ENCODE data around the gene VTN. TPM values are rescaled to one million over a fixed set of nuclear protein-coding genes. Genes with fewer than 3 reads are reported as not detected.

Gene VTN
- total RNA-seq, 1 donor from 2014 or later: 0.50 TPM

GRCh38 chr17:28402844-28403243 lies 32.7 kb upstream of the VTN start:
- no peaks in the 10 kb centered on the region for H3K36me3 Mint-ChIP-seq (ENCODE audit: low read depth)
- H3K4me1 Mint-ChIP-seq (ENCODE audit: low read depth): peaks cover 5% of the 10 kb centered on the region
- DNase-seq (ENCODE audit: low spot score): no peak
- H3K27me3 Mint-ChIP-seq (ENCODE audit: low read depth): peaks cover 4% of the 10 kb centered on the region
- H3K9me3 Mint-ChIP-seq: no peaks in the 10 kb centered on the region
- no peak overlapping the region for H3K4me3 Mint-ChIP-seq (ENCODE audit: low read depth)
- intact Hi-C loops (cut with micrococcal nuclease): no loop called here
- H3K27ac Mint-ChIP-seq: no peak overlapping the region

- peaks cover 5% of the 10 kb centered on the region for H3K4me1 Mint-ChIP-seq (ENCODE audit: low read depth)
- H3K27me3 Mint-ChIP-seq (ENCODE audit: low read depth): peaks cover 4% of the 10 kb centered on the region
- peaks cover 3% of the 10 kb centered on the region for H3K36me3 Mint-ChIP-seq (ENCODE audit: low read depth)
- no peak overlapping the region for H3K27ac Mint-ChIP-seq
- no peaks in the 10 kb centered on the region for H3K9me3 Mint-ChIP-seq
- no peak overlapping the region for H3K4me3 Mint-ChIP-seq (ENCODE audit: low read depth)
- intact Hi-C loops (cut with micrococcal nuclease): no loop called here
- no peak for DNase-seq (ENCODE audit: low spot score)
Observed at GRCh38 chr17:28402224-28402630, 32.1 kb upstream of the VTN start.

GRCh38 chr17:28399808-28400207 lies 29.7 kb upstream of the VTN start:
- peaks cover 1% of the 10 kb centered on the region for H3K4me1 Mint-ChIP-seq (ENCODE audit: low read depth)
- no peak overlapping the region for H3K4me3 Mint-ChIP-seq (ENCODE audit: low read depth)
- no peaks in the 10 kb centered on the region for H3K27me3 Mint-ChIP-seq (ENCODE audit: low read depth)
- no peak overlapping the region for H3K27ac Mint-ChIP-seq
- DNase-seq (ENCODE audit: low spot score): no peak
- H3K9me3 Mint-ChIP-seq: no peaks in the 10 kb centered on the region
- intact Hi-C loops (cut with micrococcal nuclease): no loop called here
- peaks cover 12% of the 10 kb centered on the region for H3K36me3 Mint-ChIP-seq (ENCODE audit: low read depth)

- Mint-ChIP-seq H3K27me3 (ENCODE audit: low read depth) (no peaks in the 10 kb centered on the region), H3K36me3 (ENCODE audit: low read depth) (peaks cover 19% of the 10 kb centered on the region), H3K27ac (no peak overlapping the region), H3K4me3 (ENCODE audit: low read depth) (no peak overlapping the region), H3K9me3 (no peaks in the 10 kb centered on the region), H3K4me1 (ENCODE audit: low read depth) (no peaks in the 10 kb centered on the region)
- intact Hi-C loops (cut with micrococcal nuclease): no loop called here
- no peak for DNase-seq (ENCODE audit: low spot score)
Observed at GRCh38 chr17:28398280-28398981, 28.3 kb upstream of the VTN start.

GRCh38 chr17:28397687-28398279 lies 27.7 kb upstream of the VTN start:
- intact Hi-C loops (cut with micrococcal nuclease): no loop called here
- H3K27ac Mint-ChIP-seq: no peak overlapping the region
- H3K4me3 Mint-ChIP-seq (ENCODE audit: low read depth): no peak overlapping the region
- H3K27me3 Mint-ChIP-seq (ENCODE audit: low read depth): no peaks in the 10 kb centered on the region
- no peaks in the 10 kb centered on the region for H3K4me1 Mint-ChIP-seq (ENCODE audit: low read depth)
- no peaks in the 10 kb centered on the region for H3K9me3 Mint-ChIP-seq
- peaks cover 19% of the 10 kb centered on the region for H3K36me3 Mint-ChIP-seq (ENCODE audit: low read depth)
- DNase-seq (ENCODE audit: low spot score): no peak

GRCh38 chr17:28397275-28397674 lies 27.2 kb upstream of the VTN start:
- no peaks in the 10 kb centered on the region for H3K9me3 Mint-ChIP-seq
- H3K27me3 Mint-ChIP-seq (ENCODE audit: low read depth): no peaks in the 10 kb centered on the region
- no peak overlapping the region for H3K27ac Mint-ChIP-seq
- no peaks in the 10 kb centered on the region for H3K4me1 Mint-ChIP-seq (ENCODE audit: low read depth)
- no peak overlapping the region for H3K4me3 Mint-ChIP-seq (ENCODE audit: low read depth)
- intact Hi-C loops (cut with micrococcal nuclease): no loop called here
- peaks cover 22% of the 10 kb centered on the region for H3K36me3 Mint-ChIP-seq (ENCODE audit: low read depth)
- no peak for DNase-seq (ENCODE audit: low spot score)

- no peak overlapping the region for H3K27ac Mint-ChIP-seq
- intact Hi-C loops (cut with micrococcal nuclease): no loop called here
Observed at GRCh38 chr17:28396635-28397239, 26.6 kb upstream of the VTN start.

GRCh38 chr17:28395968-28396367 lies 25.9 kb upstream of the VTN start:
- no peak for DNase-seq (ENCODE audit: low spot score)
- no peaks in the 10 kb centered on the region for H3K9me3 Mint-ChIP-seq
- intact Hi-C loops (cut with micrococcal nuclease): no loop called here
- H3K27ac Mint-ChIP-seq: no peak overlapping the region
- H3K27me3 Mint-ChIP-seq (ENCODE audit: low read depth): no peaks in the 10 kb centered on the region
- peaks cover 29% of the 10 kb centered on the region for H3K36me3 Mint-ChIP-seq (ENCODE audit: low read depth)
- no peaks in the 10 kb centered on the region for H3K4me1 Mint-ChIP-seq (ENCODE audit: low read depth)
- H3K4me3 Mint-ChIP-seq (ENCODE audit: low read depth): no peak overlapping the region

More at GRCh38 chr17:28396635-28397239, 26.6 kb upstream of the VTN start:
- no peaks in the 10 kb centered on the region for H3K27me3 Mint-ChIP-seq (ENCODE audit: low read depth)
- H3K9me3 Mint-ChIP-seq: no peaks in the 10 kb centered on the region
- H3K4me1 Mint-ChIP-seq (ENCODE audit: low read depth): no peaks in the 10 kb centered on the region
- DNase-seq (ENCODE audit: low spot score): no peak
- H3K36me3 Mint-ChIP-seq (ENCODE audit: low read depth): peaks cover 23% of the 10 kb centered on the region
- no peak overlapping the region for H3K4me3 Mint-ChIP-seq (ENCODE audit: low read depth)

- DNase-seq (ENCODE audit: low spot score): no peak
- intact Hi-C loops (cut with micrococcal nuclease): no loop called here
- no peak overlapping the region for H3K4me3 Mint-ChIP-seq (ENCODE audit: low read depth)
- peaks cover 35% of the 10 kb centered on the region for H3K36me3 Mint-ChIP-seq (ENCODE audit: low read depth)
- no peaks in the 10 kb centered on the region for H3K9me3 Mint-ChIP-seq
- no peaks in the 10 kb centered on the region for H3K4me1 Mint-ChIP-seq (ENCODE audit: low read depth)
- no peak overlapping the region for H3K27ac Mint-ChIP-seq
- no peaks in the 10 kb centered on the region for H3K27me3 Mint-ChIP-seq (ENCODE audit: low read depth)
Observed at GRCh38 chr17:28395426-28395825, 25.3 kb upstream of the VTN start.

- no peak for DNase-seq (ENCODE audit: low spot score)
- H3K27me3 Mint-ChIP-seq (ENCODE audit: low read depth): no peaks in the 10 kb centered on the region
- no peaks in the 10 kb centered on the region for H3K9me3 Mint-ChIP-seq
- no peaks in the 10 kb centered on the region for H3K4me1 Mint-ChIP-seq (ENCODE audit: low read depth)
- intact Hi-C loops (cut with micrococcal nuclease): no loop called here
- H3K4me3 Mint-ChIP-seq (ENCODE audit: low read depth): no peak overlapping the region
- H3K36me3 Mint-ChIP-seq (ENCODE audit: low read depth): peaks cover 44% of the 10 kb centered on the region
- no peak overlapping the region for H3K27ac Mint-ChIP-seq
Observed at GRCh38 chr17:28394337-28395116, 24.4 kb upstream of the VTN start.

GRCh38 chr17:28392491-28392890 lies 22.4 kb upstream of the VTN start:
- Mint-ChIP-seq H3K27ac (no peak overlapping the region), H3K27me3 (ENCODE audit: low read depth) (no peaks in the 10 kb centered on the region), H3K36me3 (ENCODE audit: low read depth) (peaks cover 55% of the 10 kb centered on the region), H3K4me3 (ENCODE audit: low read depth) (no peak overlapping the region), H3K4me1 (ENCODE audit: low read depth) (no peaks in the 10 kb centered on the region), H3K9me3 (no peaks in the 10 kb centered on the region)
- intact Hi-C loops (cut with micrococcal nuclease): no loop called here
- DNase-seq (ENCODE audit: low spot score): no peak

- Mint-ChIP-seq H3K36me3 (ENCODE audit: low read depth) (peaks cover 51% of the 10 kb centered on the region), H3K9me3 (no peaks in the 10 kb centered on the region), H3K4me1 (ENCODE audit: low read depth) (no peaks in the 10 kb centered on the region), H3K27ac (no peak overlapping the region), H3K27me3 (ENCODE audit: low read depth) (no peaks in the 10 kb centered on the region), H3K4me3 (ENCODE audit: low read depth) (no peak overlapping the region)
- no peak for DNase-seq (ENCODE audit: low spot score)
- intact Hi-C loops (cut with micrococcal nuclease): no loop called here
Observed at GRCh38 chr17:28391401-28391800, 21.3 kb upstream of the VTN start.

GRCh38 chr17:28390984-28391383 lies 20.9 kb upstream of the VTN start:
- Mint-ChIP-seq H3K27ac (no peak overlapping the region), H3K9me3 (no peaks in the 10 kb centered on the region), H3K4me1 (ENCODE audit: low read depth) (no peaks in the 10 kb centered on the region), H3K27me3 (ENCODE audit: low read depth) (no peaks in the 10 kb centered on the region), H3K4me3 (ENCODE audit: low read depth) (no peak overlapping the region), H3K36me3 (ENCODE audit: low read depth) (peaks cover 51% of the 10 kb centered on the region)
- no peak for DNase-seq (ENCODE audit: low spot score)
- intact Hi-C loops (cut with micrococcal nuclease): no loop called here

Measured in activated T-helper 2 cell treated with anti-CD3 and anti-CD28 coated beads, Interferon-gamma antibody, Interleukin-2, Interleukin-4, amounts not matched to agents 10 μg/mL and 5 μg/mL and 100 μg/mL, durations not matched to agents 14 hours and 24 hours and 36 hours (primary cell).